Measurements from ENCODE around the gene ENTPD6. TPM values are rescaled to one million over a fixed set of nuclear protein-coding genes. Genes with fewer than 3 reads are reported as not detected.

ENTPD6 gene
- total and polyA plus RNA-seq, 2 of the 4 experiments (the other 2 are of a cell fraction), result 61.1 to 98.6 TPM

DNA sequence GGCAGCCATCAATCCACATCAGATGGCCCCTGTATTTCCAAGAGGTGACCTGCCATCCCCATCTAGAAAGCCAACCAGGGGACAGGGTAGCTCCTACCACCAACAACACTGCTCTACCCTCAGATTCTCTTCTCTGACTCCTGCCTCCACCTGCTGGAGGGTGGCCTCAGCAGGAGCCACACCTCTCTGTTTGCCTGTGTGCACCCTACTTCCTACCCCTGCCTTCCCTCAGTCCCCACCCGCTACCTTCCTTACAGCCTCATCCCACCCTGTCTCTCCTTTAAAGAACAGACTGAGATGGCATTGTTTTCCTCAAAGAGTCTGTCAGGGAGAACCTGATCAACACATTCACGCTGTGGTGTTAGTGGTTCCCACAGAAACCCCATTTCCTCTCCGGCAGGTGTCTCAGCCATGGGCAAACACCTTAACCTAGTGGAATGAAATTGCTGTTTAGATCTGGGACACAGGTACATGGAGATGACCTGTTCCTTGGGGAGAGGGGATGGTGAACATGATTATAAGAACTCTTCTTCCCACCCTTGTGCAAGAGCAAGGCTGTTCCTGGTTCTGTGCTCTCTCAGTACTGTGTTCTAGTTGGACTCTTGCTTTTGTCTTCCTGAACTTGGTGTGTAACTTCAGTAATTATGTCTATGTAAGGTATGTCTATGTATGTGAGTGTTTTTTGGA, 1.8 kb downstream of the ENTPD6 start:
- H3K79me1 ChIP-seq (ENCODE audit: low read depth in 1 of 2, low read length in 2 of 2), result peaks cover 37 to 48% of the 10 kb centered on the region in 2 experiments
- H3K14ac ChIP-seq (replicated peaks; ENCODE audit: low read depth, low read length), result no peak overlapping the region
- H2BK20ac ChIP-seq (ENCODE audit: low read depth, low read length), result no peak overlapping the region
- peaks cover 7% of the 10 kb centered on the region for H3K4me1 ChIP-seq (ENCODE audit: control insufficient read depth, insufficient read depth, low read length)
- BruUV-seq (replicated peaks), result no TSS peak
- H3K9me1 ChIP-seq (ENCODE audit: insufficient read depth, low read length), result peaks cover 15% of the 10 kb centered on the region
- no peaks in the 10 kb centered on the region for H3K27me3 ChIP-seq (ENCODE audit: control insufficient read depth, insufficient read depth, low read length)
- WGBS, 2 experiments (ENCODE audit: extremely low coverage in 2 of 2, insufficient read length in 1 of 2), result no CpG with 5 or more reads among the region's 3 CpGs
- no peak overlapping the region for H2BK15ac ChIP-seq (ENCODE audit: low read depth, low read length)
- 0 out of 2 replicates have a peak, but pooled peaks cover 2% of the 10 kb centered on the region for H3K36me3 ChIP-seq (ENCODE audit: control insufficient read depth, insufficient read depth, low read length)
- no peak overlapping the region for H2BK120ac ChIP-seq (ENCODE audit: low read depth, low read length)
- peak overlapping the region; percentile 60; the same call in 1 of the 2 replicates for H3K23ac ChIP-seq (ENCODE audit: low read depth, low read length)
- H3K9ac ChIP-seq (ENCODE audit: low read depth, low read length), result no peak overlapping the region
- ATAC-seq (ENCODE audit: low read depth) (no peak), DNase-seq (no peak)
- no peak overlapping the region for H4K5ac ChIP-seq (ENCODE audit: low read depth, low read length)
- H3K4me3 ChIP-seq (ENCODE audit: insufficient read depth, low read depth, low read length), result no peak overlapping the region
- H3K27ac ChIP-seq (ENCODE audit: insufficient read depth, low read length), result no peak overlapping the region
- peaks cover 27% of the 10 kb centered on the region for H4K20me1 ChIP-seq (ENCODE audit: insufficient read depth, low read length)
- CTCF ChIA-PET, result no interaction called here
- dilution Hi-C loops (cut with HindIII; ENCODE audit: low sequenced_read_pairs, unreplicated experiment) (no loop called here), in situ Hi-C loops (cut with MboI; ENCODE audit: low sequenced_read_pairs) (loop anchor here (5.0 to 10.0 kb wide), 5 partner anchors 35 to 217 kb away; partner anchors contain the start of gene APMAP), intact Hi-C loops (cut with micrococcal nuclease) (no loop called here)
- no peak overlapping the region for H3K56ac ChIP-seq (ENCODE audit: extremely low read depth, insufficient read depth, low read length)
- H3K4ac ChIP-seq (ENCODE audit: low read depth, low read length), result no peak overlapping the region
- POLR2A ChIA-PET (ENCODE audit: unreplicated experiment), result no interaction called here
- H3K4me2 ChIP-seq (ENCODE audit: low read depth, low read length), result no peak overlapping the region
- H2BK5ac ChIP-seq (ENCODE audit: low read depth, low read length, poor library complexity, severe bottlenecking), result no peak overlapping the region
- no peak overlapping the region for H2AFZ ChIP-seq (replicated peaks; ENCODE audit: low read length, poor library complexity)
- TF ChIP-seq NFE2L2 (IDR thresholded peaks at IDR 0.05; ENCODE audit: low read depth, low read length), result no peak
- no peak for TF ChIP-seq RAD21 (IDR thresholded peaks at IDR 0.05; ENCODE audit: low read length)
- no peak for TF ChIP-seq RCOR1 (IDR thresholded peaks at IDR 0.05; ENCODE audit: insufficient replicate concordance, low read length)
- TF ChIP-seq RFX5 (IDR thresholded peaks at IDR 0.05; ENCODE audit: low read depth, low read length), result no peak
- TF ChIP-seq, protein P1, sequence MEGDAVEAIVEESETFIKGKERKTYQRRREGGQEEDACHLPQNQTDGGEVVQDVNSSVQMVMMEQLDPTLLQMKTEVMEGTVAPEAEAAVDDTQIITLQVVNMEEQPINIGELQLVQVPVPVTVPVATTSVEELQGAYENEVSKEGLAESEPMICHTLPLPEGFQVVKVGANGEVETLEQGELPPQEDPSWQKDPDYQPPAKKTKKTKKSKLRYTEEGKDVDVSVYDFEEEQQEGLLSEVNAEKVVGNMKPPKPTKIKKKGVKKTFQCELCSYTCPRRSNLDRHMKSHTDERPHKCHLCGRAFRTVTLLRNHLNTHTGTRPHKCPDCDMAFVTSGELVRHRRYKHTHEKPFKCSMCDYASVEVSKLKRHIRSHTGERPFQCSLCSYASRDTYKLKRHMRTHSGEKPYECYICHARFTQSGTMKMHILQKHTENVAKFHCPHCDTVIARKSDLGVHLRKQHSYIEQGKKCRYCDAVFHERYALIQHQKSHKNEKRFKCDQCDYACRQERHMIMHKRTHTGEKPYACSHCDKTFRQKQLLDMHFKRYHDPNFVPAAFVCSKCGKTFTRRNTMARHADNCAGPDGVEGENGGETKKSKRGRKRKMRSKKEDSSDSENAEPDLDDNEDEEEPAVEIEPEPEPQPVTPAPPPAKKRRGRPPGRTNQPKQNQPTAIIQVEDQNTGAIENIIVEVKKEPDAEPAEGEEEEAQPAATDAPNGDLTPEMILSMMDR (conservative IDR thresholded peaks at IDR 0.05; ENCODE audit: low read depth, low read length), result no peak
- TF ChIP-seq FOS (IDR thresholded peaks at IDR 0.05; ENCODE audit: low read depth, low read length), result no peak
- peak overlapping the region; percentile 45 for H2AK9ac ChIP-seq (replicated peaks; ENCODE audit: low read depth, low read length, poor library complexity)
- no peaks in the 10 kb centered on the region for H3K9me3 ChIP-seq (ENCODE audit: control insufficient read depth, insufficient read depth, low read length)
- no peak overlapping the region for H4K8ac ChIP-seq (ENCODE audit: low read depth in 2 of 2, low read length in 2 of 2)
- no peak overlapping the region; the same call in 1 of the 2 replicates for H2AK5ac ChIP-seq (ENCODE audit: low read depth, low read length)
- no peak overlapping the region for H4K91ac ChIP-seq (ENCODE audit: insufficient read depth, low read depth, low read length)
- no peak overlapping the region for H3K18ac ChIP-seq (ENCODE audit: low read depth, low read length)

All from IMR-90 (cell line).